Measurements from ENCODE around the gene CAPN12. TPM values are rescaled to one million over a fixed set of nuclear protein-coding genes. Genes with fewer than 3 reads are reported as not detected.
A peak's percentile ranks its signal among the peaks of the same experiment; 100 is the strongest.

The CAPN12 gene
- total RNA-seq, 3 donors from 2014 or later (not counting 1 experiment from before 2014, with no cell fraction given): 7.4 to 51.0 (median 26.7) TPM

GRCh38 chr19:38722947-38723605 is 21.2 kb downstream of the CAPN12 start:
- Histone ChIP-seq H3K27ac (ENCODE audit: low read length) (no peak overlapping the region), H3K9me3 (ENCODE audit: control insufficient read depth, insufficient read depth, low read length) (no peaks in the 10 kb centered on the region), H3K4me3 (ENCODE audit: low read length) (no peak overlapping the region), H3K36me3 (ENCODE audit: control insufficient read depth, insufficient read depth, low read length) (peaks cover 86% of the 10 kb centered on the region), H3K27me3 (ENCODE audit: control insufficient read depth, insufficient read depth, low read length) (no peaks in the 10 kb centered on the region), H3K4me1 (ENCODE audit: control insufficient read depth, insufficient read depth, low read length) (peaks cover 35% of the 10 kb centered on the region)
- 99% methylated on average over 8 of the region's 10 CpGs for WGBS (ENCODE audit: insufficient coverage)
- Mint-ChIP-seq H3K36me3 (no peaks in the 10 kb centered on the region), H3K27me3 (ENCODE audit: low read depth in 2 of 2) (no peaks in the 10 kb centered on the region), H3K4me1 (peaks cover 13 to 24% of the 10 kb centered on the region in 2 donors), H3K27ac (no peak overlapping the region), H3K9me3 (no peaks in the 10 kb centered on the region), H3K4me3 (no peak overlapping the region)
- TF ChIP-seq CTCF (IDR thresholded peaks at IDR 0.05): no peak
- intact Hi-C loops (cut with micrococcal nuclease): no loop called here
- ATAC-seq (no peak), DNase-seq (no peak)

- no peak for TF ChIP-seq CTCF (IDR thresholded peaks at IDR 0.05)
- Histone ChIP-seq H3K9me3 (ENCODE audit: control insufficient read depth, insufficient read depth, low read length) (no peaks in the 10 kb centered on the region), H3K27ac (ENCODE audit: low read length) (no peak overlapping the region), H3K4me1 (ENCODE audit: control insufficient read depth, insufficient read depth, low read length) (peaks cover 26% of the 10 kb centered on the region), H3K4me3 (ENCODE audit: low read length) (no peak overlapping the region), H3K36me3 (ENCODE audit: control insufficient read depth, insufficient read depth, low read length) (peaks cover 86% of the 10 kb centered on the region), H3K27me3 (ENCODE audit: control insufficient read depth, insufficient read depth, low read length) (no peaks in the 10 kb centered on the region)
- Mint-ChIP-seq H3K36me3 (no peaks in the 10 kb centered on the region), H3K9me3 (no peaks in the 10 kb centered on the region), H3K4me1 (peaks cover 13 to 16% of the 10 kb centered on the region in 2 donors), H3K4me3 (no peak overlapping the region), H3K27ac (no peak overlapping the region), H3K27me3 (ENCODE audit: low read depth in 2 of 2) (no peaks in the 10 kb centered on the region)
- no peak for ATAC-seq
- 94% methylated on average over 17 of the region's 17 CpGs for WGBS (ENCODE audit: insufficient coverage)
- intact Hi-C loops (cut with micrococcal nuclease): no loop called here
- no peak for DNase-seq
Observed at GRCh38 chr19:38721979-38722773, 22.1 kb downstream of the CAPN12 start.

- peaks cover 88% of the 10 kb centered on the region for H3K36me3 ChIP-seq (ENCODE audit: control insufficient read depth, insufficient read depth, low read length)
- intact Hi-C loops (cut with micrococcal nuclease): no loop called here
- TF ChIP-seq CTCF (IDR thresholded peaks at IDR 0.05): no peak
- Mint-ChIP-seq H3K36me3 (no peaks in the 10 kb centered on the region), H3K4me3 (no peak overlapping the region), H3K9me3 (no peaks in the 10 kb centered on the region), H3K27me3 (ENCODE audit: low read depth in 2 of 2) (no peaks in the 10 kb centered on the region), H3K27ac (peak overlapping the region in 1 of 2 donors; percentile 21), H3K4me1 (peaks cover 7 to 9% of the 10 kb centered on the region in 2 donors)
- no peaks in the 10 kb centered on the region for H3K9me3 ChIP-seq (ENCODE audit: control insufficient read depth, insufficient read depth, low read length)
- 95% methylated on average over 20 of the region's 20 CpGs for WGBS (ENCODE audit: insufficient coverage)
- H3K27ac ChIP-seq (ENCODE audit: low read length): no peak overlapping the region
- H3K27me3 ChIP-seq (ENCODE audit: control insufficient read depth, insufficient read depth, low read length): no peaks in the 10 kb centered on the region
- ATAC-seq (no peak), DNase-seq (no peak)
- H3K4me1 ChIP-seq (ENCODE audit: control insufficient read depth, insufficient read depth, low read length): peaks cover 19% of the 10 kb centered on the region
- H3K4me3 ChIP-seq (ENCODE audit: low read length): no peak overlapping the region
Observed at GRCh38 chr19:38721496-38721895, 22.8 kb downstream of the CAPN12 start.

All from natural killer cell (primary cell).